Upper lobe of left lung (tissue), 6 donors: ENCODE data around the gene BPIFB2. TPM values are rescaled to one million over a fixed set of nuclear protein-coding genes. Genes with fewer than 3 reads are reported as not detected.

Experiments used
- ATAC-seq, 2 donors: fragments of 200-7000 bp; cut with Tn5 transposase; one replicate each; pipeline ENCODE4 v1.9.1; 2022; ENCODE audit warnings: mild to moderate bottlenecking in 2 of 2, moderate library complexity in 2 of 2; ENCODE audit not compliant: low FRiP score in 2 of 2
- DNase-seq, 2 donors: peaks; one replicate each; pipeline ENCODE4 v3.0.0-alpha.2; 2019 to 2020
- H3K27ac ChIP-seq, 4 donors: fragments of 200-600 bp; sonication (generic); one replicate each; pipeline ENCODE4 v1.5.1; 2016 to 2019
- H3K27me3 ChIP-seq, 4 donors: fragments of 200-600 bp; sonication (generic); one replicate each; pipeline ENCODE4 v1.5.1; 2017 to 2019
- H3K36me3 ChIP-seq, 4 donors: fragments of 200-600 bp; sonication (generic); one replicate each; pipeline ENCODE4 v1.5.1; 2016 to 2019
- H3K4me1 ChIP-seq, 4 donors: fragments of 200-600 bp; sonication (generic); one replicate each; pipeline ENCODE4 v1.5.1; 2018 to 2019
- H3K4me3 ChIP-seq, 4 donors: fragments of 200-600 bp; sonication (generic); one replicate each; pipeline ENCODE4 v1.5.1; 2017 to 2019; ENCODE audit warnings: mild to moderate bottlenecking in 2 of 4, moderate library complexity in 1 of 4
- H3K9me3 ChIP-seq, 4 donors: fragments of 200-600 bp; sonication (generic); one replicate each; pipeline ENCODE4 v1.5.1; 2018 to 2019
- EP300 ChIP-seq, 4 donors: sonication (generic); formaldehyde crosslinking; IDR thresholded peaks; one replicate each; pipeline ENCODE4 v1.5.1; 2017; ENCODE audit warnings: antibody characterized with exemption in 4 of 4, control low read depth in 2 of 4
- POLR2A ChIP-seq, 4 donors: fragments of 450-650 bp; IDR thresholded peaks; one replicate each; pipeline ENCODE4 v1.5.1; 2016 to 2017; ENCODE audit warnings: antibody characterized with exemption in 4 of 4, mild to moderate bottlenecking in 2 of 4
- POLR2AphosphoS5 ChIP-seq, 2 donors: sonication (generic); formaldehyde crosslinking; IDR thresholded peaks; one replicate each; pipeline ENCODE4 v1.5.1; 2017; ENCODE audit warnings: antibody characterized with exemption in 2 of 2
- WGBS, 2 donors: methylation state at CpG; one replicate each; pipeline ENCODE4 v1.1.5; 2017 to 2018; 5-methylcytosine and 5-hydroxymethylcytosine counted together
- total RNA-seq, 6 donors: library from RNA; depleted of rRNA in 4 of 6; stranded (reverse); fragments of >200 nt in 4 of 6; gene quantifications; one replicate each; pipeline versions ENCODE4 v1.1.0 to v1.2.1, GENCODE V29; 2016 to 2021
- TF ChIP-seq, protein P1 (sequence below), 6 experiments: fragments of 450-650 bp in 4 of 6; fragments of 200-600 bp in 2 of 6; sonication (generic) in 2 of 6; IDR thresholded peaks; one replicate each; pipeline ENCODE4 v1.5.1; 2016 to 2019; ENCODE audit warnings: antibody characterized with exemption in 6 of 6
- donor health status: DM: no; HTN: no; CAD: no; lungs with moderate emphysema.
- donor health status: DM: no; HTN: yes; CAD: no; lungs with severe emphysema.

Gene BPIFB2
- total RNA-seq, 6 donors from 2014 or later = 0.23 to 3.1 (median 0.27) TPM; not detected in 3

DNA sequence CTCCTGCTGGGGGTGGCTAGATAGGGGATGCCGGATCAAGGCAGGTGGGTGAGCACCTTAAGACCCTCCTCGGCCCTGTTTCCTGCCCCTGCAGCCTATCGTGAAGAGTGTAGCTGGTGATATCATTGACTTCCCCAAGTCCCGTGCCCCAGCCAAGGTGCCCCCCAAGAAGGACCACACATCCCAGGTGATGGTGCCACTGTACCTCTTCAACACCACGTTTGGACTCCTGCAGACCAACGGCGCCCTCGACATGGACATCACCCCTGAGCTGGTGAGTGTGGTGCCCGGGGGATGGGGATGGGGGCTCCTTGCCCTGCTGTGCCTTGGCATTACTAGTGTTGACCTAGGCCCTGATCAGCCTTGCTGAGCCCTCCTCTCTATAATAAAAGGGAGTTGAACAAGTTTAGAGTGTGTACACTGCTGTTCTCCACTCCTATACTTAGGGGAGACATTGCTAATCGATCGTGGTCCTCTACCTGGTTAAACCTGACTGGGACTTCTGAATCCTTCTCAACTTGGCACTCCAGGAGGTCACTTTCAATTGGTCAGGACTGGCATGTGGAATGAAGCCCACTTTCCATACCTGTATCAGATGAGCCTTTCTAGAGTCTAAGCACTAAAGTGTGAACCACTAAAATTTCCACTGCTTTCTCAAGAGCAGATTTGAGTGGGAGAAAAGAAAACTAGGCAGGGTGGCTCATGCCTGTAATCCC lies 57.2 kb downstream of the BPIFB2 start:
- Histone ChIP-seq H3K27ac (no peak overlapping the region), H3K27me3 (no peaks in the 10 kb centered on the region), H3K36me3 (no peaks in the 10 kb centered on the region), H3K4me1 (no peaks in the 10 kb centered on the region), H3K4me3 (no peak overlapping the region), H3K9me3 (no peaks in the 10 kb centered on the region)
- no peak for ATAC-seq
- no peak for TF ChIP-seq EP300 (IDR thresholded peaks at IDR 0.05)
- 82 to 93% methylated on average over 9 to 11 of the region's 11 CpGs for WGBS, 2 donors
- no peak for DNase-seq

DNA sequence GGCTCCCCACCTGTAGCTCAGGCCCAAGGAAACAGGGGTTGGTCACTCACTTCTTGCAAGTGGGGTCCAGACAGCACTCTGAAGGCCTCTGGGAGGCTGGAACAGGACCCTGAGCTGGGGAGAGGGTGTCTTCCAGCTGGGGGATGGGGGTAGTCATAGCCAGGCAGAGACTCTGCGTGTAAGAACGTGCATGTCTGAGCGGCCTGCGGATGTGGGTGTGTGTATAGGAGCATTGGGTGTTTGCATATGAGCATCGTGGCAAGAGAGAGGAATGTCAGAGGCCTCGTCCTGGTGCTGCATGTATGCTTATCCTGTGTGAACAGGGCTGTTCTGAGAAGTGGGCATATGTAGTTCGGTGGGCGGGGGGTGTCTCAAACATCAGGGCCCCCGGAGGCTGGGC lies 58.3 kb downstream of the BPIFB2 start:
- 73 to 80% methylated on average over 9 of the region's 9 CpGs for WGBS, 2 donors
- no peaks in the 10 kb centered on the region for H3K36me3 ChIP-seq
- DNase-seq (no peak), ATAC-seq (no peak)
- no peaks in the 10 kb centered on the region for H3K9me3 ChIP-seq
- H3K4me1 ChIP-seq = no peaks in the 10 kb centered on the region
- no peak overlapping the region for H3K27ac ChIP-seq
- TF ChIP-seq POLR2A (IDR thresholded peaks at IDR 0.05) (no peak), POLR2AphosphoS5 (IDR thresholded peaks at IDR 0.05) (no peak), EP300 (IDR thresholded peaks at IDR 0.05) (no peak)
- TF ChIP-seq, protein P1, sequence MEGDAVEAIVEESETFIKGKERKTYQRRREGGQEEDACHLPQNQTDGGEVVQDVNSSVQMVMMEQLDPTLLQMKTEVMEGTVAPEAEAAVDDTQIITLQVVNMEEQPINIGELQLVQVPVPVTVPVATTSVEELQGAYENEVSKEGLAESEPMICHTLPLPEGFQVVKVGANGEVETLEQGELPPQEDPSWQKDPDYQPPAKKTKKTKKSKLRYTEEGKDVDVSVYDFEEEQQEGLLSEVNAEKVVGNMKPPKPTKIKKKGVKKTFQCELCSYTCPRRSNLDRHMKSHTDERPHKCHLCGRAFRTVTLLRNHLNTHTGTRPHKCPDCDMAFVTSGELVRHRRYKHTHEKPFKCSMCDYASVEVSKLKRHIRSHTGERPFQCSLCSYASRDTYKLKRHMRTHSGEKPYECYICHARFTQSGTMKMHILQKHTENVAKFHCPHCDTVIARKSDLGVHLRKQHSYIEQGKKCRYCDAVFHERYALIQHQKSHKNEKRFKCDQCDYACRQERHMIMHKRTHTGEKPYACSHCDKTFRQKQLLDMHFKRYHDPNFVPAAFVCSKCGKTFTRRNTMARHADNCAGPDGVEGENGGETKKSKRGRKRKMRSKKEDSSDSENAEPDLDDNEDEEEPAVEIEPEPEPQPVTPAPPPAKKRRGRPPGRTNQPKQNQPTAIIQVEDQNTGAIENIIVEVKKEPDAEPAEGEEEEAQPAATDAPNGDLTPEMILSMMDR (IDR thresholded peaks at IDR 0.05) = no peak
- no peak overlapping the region for H3K4me3 ChIP-seq
- no peaks in the 10 kb centered on the region for H3K27me3 ChIP-seq

DNA sequence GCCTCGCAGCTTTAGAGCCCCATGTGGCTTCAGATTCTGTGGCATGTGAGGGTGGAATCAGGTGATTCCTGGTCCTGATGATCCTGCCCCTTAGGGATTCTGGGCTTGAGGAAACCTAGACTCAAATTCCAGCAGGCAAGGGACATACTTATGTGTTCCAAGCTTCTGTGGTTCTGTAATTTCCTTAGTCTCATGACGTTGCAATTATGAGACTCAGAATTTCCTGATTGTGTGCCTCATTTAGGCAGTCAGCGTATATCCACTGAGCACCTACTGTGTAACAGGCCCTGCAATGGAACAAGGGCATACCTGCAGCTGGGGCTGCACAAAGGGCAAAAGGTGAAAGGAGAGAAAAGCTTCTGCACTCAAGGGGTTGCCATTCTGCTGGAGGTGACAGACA lies 60.3 kb downstream of the BPIFB2 start:
- ATAC-seq = no peak
- Histone ChIP-seq H3K27ac (no peak overlapping the region), H3K4me1 (no peaks in the 10 kb centered on the region), H3K27me3 (no peaks in the 10 kb centered on the region), H3K9me3 (no peaks in the 10 kb centered on the region), H3K4me3 (no peak overlapping the region), H3K36me3 (no peaks in the 10 kb centered on the region)
- DNase-seq = no peak
- no peak for TF ChIP-seq POLR2A (IDR thresholded peaks at IDR 0.05)
- 67% methylated on average over 3 of the region's 3 CpGs for WGBS, 2 donors

DNA sequence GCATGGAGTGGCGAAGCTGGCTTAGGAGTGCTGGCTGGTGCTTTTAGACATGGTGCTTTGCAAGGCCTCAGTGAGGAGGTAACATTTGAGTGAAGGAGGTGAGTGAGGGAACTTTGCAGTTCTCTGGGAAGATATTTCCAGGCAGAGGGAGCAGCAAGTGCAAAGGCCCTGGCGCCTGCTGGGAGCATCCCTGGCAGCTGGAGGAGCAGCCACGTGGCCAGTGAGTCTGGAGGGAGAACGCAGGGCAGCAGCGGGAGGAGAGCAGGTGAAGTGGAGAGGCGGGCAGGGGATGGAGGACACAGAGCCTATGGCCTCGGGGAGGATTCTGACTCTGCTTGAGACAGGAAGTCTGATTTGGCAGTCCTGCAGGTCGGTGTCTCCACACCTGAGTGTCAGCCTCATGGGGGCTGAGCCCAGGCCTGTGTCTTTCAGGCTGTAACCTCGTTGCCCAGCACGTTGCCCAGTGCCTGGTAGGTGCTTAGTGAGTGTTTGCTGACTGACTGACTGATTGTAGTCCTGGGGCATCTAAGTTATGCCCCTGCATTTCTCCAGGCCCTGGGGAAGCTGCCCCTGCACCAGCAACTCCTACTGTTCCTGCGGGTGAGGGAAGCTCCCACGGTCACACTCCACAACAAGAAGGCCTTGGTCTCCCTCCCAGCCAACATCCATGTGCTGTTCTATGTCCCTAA lies 60.9 kb downstream of the BPIFB2 start:
- WGBS, 2 donors = 75 to 88% methylated on average over 7 to 12 of the region's 12 CpGs
- Histone ChIP-seq H3K27ac (no peak overlapping the region), H3K27me3 (no peaks in the 10 kb centered on the region), H3K4me1 (no peaks in the 10 kb centered on the region), H3K36me3 (no peaks in the 10 kb centered on the region), H3K9me3 (no peaks in the 10 kb centered on the region), H3K4me3 (no peak overlapping the region)
- ATAC-seq (no peak), DNase-seq (no peak)
- no peak for TF ChIP-seq POLR2A (IDR thresholded peaks at IDR 0.05)
- TF ChIP-seq, protein P1 (IDR thresholded peaks at IDR 0.05) = no peak
- TF ChIP-seq EP300 (IDR thresholded peaks at IDR 0.05) = no peak
- no peak for TF ChIP-seq POLR2AphosphoS5 (IDR thresholded peaks at IDR 0.05)

DNA sequence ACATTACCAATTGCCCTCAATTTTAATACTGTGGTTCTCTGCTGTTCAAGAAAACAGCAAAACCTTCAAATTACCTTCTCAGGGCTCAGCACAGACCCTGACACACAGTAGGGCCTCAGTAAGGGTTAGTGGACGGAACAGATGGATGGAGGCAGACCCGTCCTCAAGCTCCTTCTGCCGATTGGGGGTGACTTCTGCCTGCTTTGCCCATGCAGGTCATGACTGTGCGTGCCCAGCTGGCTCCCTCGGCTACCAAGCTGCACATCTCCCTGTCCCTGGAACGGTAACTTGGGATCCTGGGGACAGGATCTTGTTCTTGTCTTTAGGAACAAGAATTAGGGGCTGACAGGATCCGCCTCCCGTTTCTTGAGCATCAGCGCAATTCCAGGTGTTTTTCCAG lies 62.2 kb downstream of the BPIFB2 start:
- TF ChIP-seq, protein P1 (IDR thresholded peaks at IDR 0.05) = no peak
- no peak for TF ChIP-seq EP300 (IDR thresholded peaks at IDR 0.05)
- TF ChIP-seq POLR2AphosphoS5 (IDR thresholded peaks at IDR 0.05) = no peak
- TF ChIP-seq POLR2A (IDR thresholded peaks at IDR 0.05) = no peak
- H3K27ac ChIP-seq = no peak overlapping the region
- no peak overlapping the region for H3K4me3 ChIP-seq
- no peaks in the 10 kb centered on the region for H3K4me1 ChIP-seq
- H3K36me3 ChIP-seq = no peaks in the 10 kb centered on the region
- WGBS, 2 donors = 82 to 83% methylated on average over 9 of the region's 9 CpGs
- no peak for DNase-seq
- no peak for ATAC-seq
- H3K27me3 ChIP-seq = no peaks in the 10 kb centered on the region
- no peaks in the 10 kb centered on the region for H3K9me3 ChIP-seq
